GM12878 (cell line): ENCODE measurements around the gene KCNQ1. TPM values are rescaled to one million over a fixed set of nuclear protein-coding genes. Genes with fewer than 3 reads are reported as not detected.

Experiments used
- ATAC-seq: fragments of 200-7000 bp; cut with Tn5 transposase; 3 replicates; pipeline ENCODE4 v1.9.1; 2020; ENCODE audit warnings: mild to moderate bottlenecking, moderate library complexity
- BruUV-seq: library from RNA; stranded (reverse); fragments of 400-500 nt; replicated peaks from 2 replicates; lab custom pipeline; 2021; lab: Mats Ljungman, UMichigan
- CTCF ChIA-PET: fragments of 300-600 bp; sonication (Branson Sonifier 250); formaldehyde crosslinking; extraction: SDS; loops from one replicate; lab custom pipeline; 2021; ENCODE audit warnings: inconsistent platforms; lab: Yijun Ruan, JAX
- POLR2A ChIA-PET: fragments of 350-600 bp; formaldehyde crosslinking; extraction: SDS; loops from one replicate; lab custom pipeline; 2021; ENCODE audit warnings: inconsistent platforms; lab: Charles Lee
- RAD21 ChIA-PET: fragments of 300-600 bp; sonication (Branson Sonifier 250); formaldehyde crosslinking; loops from one replicate; lab custom pipeline; 2023; ENCODE audit warnings: antibody characterized with exemption; ENCODE audit not compliant: unreplicated experiment; lab: Charles Lee
- SMC1A ChIA-PET: fragments of 300-600 bp; sonication (Branson Sonifier 250); formaldehyde crosslinking; loops from one replicate; lab custom pipeline; 2023; ENCODE audit not compliant: unreplicated experiment, uncharacterized antibody; lab: Charles Lee
- DNase-seq: peaks from one replicate; pipeline ENCODE4 v3.0.0-alpha.2; 2011; ENCODE audit warnings: low read depth, low spot score
- FAIRE-seq: peaks from 3 replicates; lab custom pipeline; 2011; peaks lifted over from hg19 to GRCh38; lab: Jason Lieb, UNC
- H2AFZ ChIP-seq: 2 replicates; pipeline ENCODE4 v1.6.0; 2011; ENCODE audit warnings: low read depth, low read length, control low read depth; ENCODE audit not compliant: control insufficient read depth
- H3K27ac ChIP-seq: 2 replicates; pipeline ENCODE4 v1.5.1; 2011; ENCODE audit warnings: control low read depth; ENCODE audit not compliant: control insufficient read depth, insufficient read depth
- H3K27me3 ChIP-seq, 2 experiments: replicated peaks in 1 of 2; 2 replicates each; pipeline versions ENCODE4 v1.6.0 to v1.6.1; 2011; ENCODE audit warnings: low read length in 1 of 2; ENCODE audit not compliant: control insufficient read depth in 2 of 2, insufficient read depth in 2 of 2
- H3K36me3 ChIP-seq, 2 experiments: 2 replicates each; pipeline ENCODE4 v1.5.1; 2011; ENCODE audit warnings: low read length in 1 of 2; ENCODE audit not compliant: control insufficient read depth in 2 of 2, insufficient read depth in 2 of 2
- H3K4me1 ChIP-seq: 2 replicates; pipeline ENCODE4 v1.6.1; 2011; ENCODE audit warnings: mild to moderate bottlenecking, low read length, moderate library complexity, mixed read lengths; ENCODE audit not compliant: control insufficient read depth, insufficient read depth
- H3K4me2 ChIP-seq: 2 replicates; pipeline ENCODE4 v1.6.0; 2011; ENCODE audit warnings: control low read depth; ENCODE audit not compliant: control insufficient read depth, insufficient read depth
- H3K4me3 ChIP-seq: fragments of 200-600 bp; sonication (generic); 2 replicates; pipeline ENCODE4 v1.5.1; 2016
- H3K79me2 ChIP-seq: 2 replicates; pipeline ENCODE4 v1.6.0; 2011; ENCODE audit warnings: low read length; ENCODE audit not compliant: control insufficient read depth, insufficient read depth
- H3K9ac ChIP-seq: 2 replicates; pipeline ENCODE4 v1.8.0; 2011; ENCODE audit warnings: low read length, control low read depth, mixed read lengths; ENCODE audit not compliant: control insufficient read depth, insufficient read depth
- H3K9me3 ChIP-seq: replicated peaks from 3 replicates; pipeline ENCODE4 v1.5.1; 2011; ENCODE audit warnings: mild to moderate bottlenecking, low read length; ENCODE audit not compliant: control insufficient read depth, insufficient read depth
- H4K20me1 ChIP-seq: 2 replicates; pipeline ENCODE4 v1.6.0; 2011; ENCODE audit not compliant: control insufficient read depth, insufficient read depth
- EGR1 ChIP-seq, 2 experiments: IDR thresholded peaks; 1 replicate in 1 of 2; 2 replicates in 1 of 2; pipeline ENCODE4 v1.6.1; 2011 to 2012; ENCODE audit warnings: low read depth in 2 of 2, low read length in 2 of 2, borderline replicate concordance in 1 of 2, mild to moderate bottlenecking in 1 of 2, moderate library complexity in 1 of 2
- ESRRA ChIP-seq: IDR thresholded peaks from 2 replicates; pipeline ENCODE4 v1.6.1; 2012; ENCODE audit warnings: mild to moderate bottlenecking, low read length, improper control_type of control experiment
- FOS ChIP-seq: IDR thresholded peaks from 3 replicates; pipeline ENCODE4 v1.6.1; 2011; ENCODE audit warnings: borderline replicate concordance; ENCODE audit not compliant: insufficient read length; ENCODE audit errors: extremely low read depth
- KDM1A ChIP-seq: fragments of 200-600 bp; sonication (generic); IDR thresholded peaks from 2 replicates; pipeline ENCODE4 v1.6.1; 2016; ENCODE audit warnings: borderline replicate concordance
- WGBS: methylation state at CpG from one replicate; pipeline ENCODE4 v1.1.6; 2016; ENCODE audit warnings: low lambda C conversion rate; ENCODE audit not compliant: insufficient replicate concordance, insufficient coverage; ENCODE audit errors: missing lambda C conversion rate; 5-methylcytosine and 5-hydroxymethylcytosine counted together
- in situ Hi-C: fragments of 300-500 bp; cut with MboI; formaldehyde crosslinking; loops from 9 replicates; pipeline ENCODE4 v1.14.3; 2018; ENCODE audit warnings: mixed read lengths
- intact Hi-C: fragments of 100-400 bp; cut with micrococcal nuclease; formaldehyde crosslinking; loops from one replicate; pipeline ENCODE4 v1.14.2; 2022; ENCODE audit not compliant: unreplicated experiment
- polyA plus RNA-seq, 11 experiments: library from polyadenylated mRNA; depleted of rRNA in 4 of 11; unstranded in 6 of 11; stranded (reverse) in 5 of 11; fragments of >200 nt; fragmentation: Nextera tagmentation in 4 of 11; fragmentation: Illumina TruSeq in 1 of 11; extraction: Ambion mirVana in 4 of 11; extraction: Trizol in 1 of 11; gene quantifications; 1 replicate in 1 of 11; 2 replicates in 10 of 11; pipeline versions ENCODE4 v1.2.1 to v1.2.3, GENCODE V29; 2011 to 2016; ENCODE audit warnings: inconsistent platforms in 2 of 11, missing spikeins in 2 of 11, low read depth in 1 of 11
- total RNA-seq, 4 experiments: library from RNA; depleted of rRNA in 3 of 4; stranded (reverse); fragments of >200 nt in 3 of 4; fragmentation: Illumina TruSeq in 1 of 4; extraction: Trizol in 1 of 4; gene quantifications; 2 replicates each; pipeline versions ENCODE4 v1.2.1 to v1.2.3, GENCODE V29; 2013 to 2021
- TF ChIP-seq, protein P1 (sequence below), 3 experiments: IDR thresholded peaks in 2 of 3; conservative IDR thresholded peaks in 1 of 3; 2 replicates each; pipeline ENCODE4 v1.5.1; 2011; ENCODE audit warnings: low read depth in 3 of 3, low read length in 3 of 3, mild to moderate bottlenecking in 3 of 3, control low read depth in 2 of 3, moderate library complexity in 2 of 3, inconsistent platforms in 1 of 3, mixed read lengths in 1 of 3; ENCODE audit not compliant: control insufficient read depth in 2 of 3, insufficient read depth in 1 of 3; ENCODE audit errors: extremely low read depth in 1 of 3

Gene KCNQ1
- total and polyA plus RNA-seq, 10 of the 15 experiments (the other 5 are each of a cell fraction or from before 2014, with no cell fraction given), result 0.03 to 0.15 (median 0.12) TPM; not detected in 7

DNA sequence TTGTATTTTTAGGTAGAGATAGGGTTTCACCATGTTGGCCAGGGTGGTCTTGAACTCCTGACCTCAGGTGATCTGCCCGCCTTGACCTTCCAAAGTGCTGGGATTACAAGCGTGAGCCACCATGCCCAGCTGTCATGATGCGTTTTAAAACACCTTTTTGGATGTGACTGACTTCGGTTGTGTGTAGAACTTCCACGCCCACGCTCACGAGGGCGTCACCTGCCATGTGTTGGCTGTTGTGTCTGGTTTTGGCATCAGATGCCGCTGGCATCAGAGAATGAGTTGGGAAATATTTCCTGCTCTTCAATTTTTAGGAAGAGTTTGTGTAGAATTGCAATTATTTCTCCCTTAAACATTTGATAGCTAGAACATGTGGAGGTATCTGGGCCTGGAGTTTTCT lies 109.1 kb downstream of the KCNQ1 start:
- Histone ChIP-seq H3K4me2 (no peak overlapping the region), H3K9me3 (no peaks in the 10 kb centered on the region), H3K36me3 (no peaks in the 10 kb centered on the region), H3K9ac (no peak overlapping the region), H3K27ac (no peak overlapping the region), H2AFZ (no peak overlapping the region), H3K4me1 (no peaks in the 10 kb centered on the region), H3K79me2 (no peaks in the 10 kb centered on the region), H4K20me1 (no peaks in the 10 kb centered on the region), H3K27me3 (no peaks in the 10 kb centered on the region; a peak in 2 of 4 replicates), H3K4me3 (no peak overlapping the region)
- TF ChIP-seq ESRRA (no peak), KDM1A (no peak), EGR1 (IDR thresholded peaks at IDR 0.05; ENCODE audit: borderline replicate concordance in 1 of 2, low read depth in 2 of 2, low read length in 2 of 2) (no peak), FOS (no peak)
- TF ChIP-seq, protein P1, sequence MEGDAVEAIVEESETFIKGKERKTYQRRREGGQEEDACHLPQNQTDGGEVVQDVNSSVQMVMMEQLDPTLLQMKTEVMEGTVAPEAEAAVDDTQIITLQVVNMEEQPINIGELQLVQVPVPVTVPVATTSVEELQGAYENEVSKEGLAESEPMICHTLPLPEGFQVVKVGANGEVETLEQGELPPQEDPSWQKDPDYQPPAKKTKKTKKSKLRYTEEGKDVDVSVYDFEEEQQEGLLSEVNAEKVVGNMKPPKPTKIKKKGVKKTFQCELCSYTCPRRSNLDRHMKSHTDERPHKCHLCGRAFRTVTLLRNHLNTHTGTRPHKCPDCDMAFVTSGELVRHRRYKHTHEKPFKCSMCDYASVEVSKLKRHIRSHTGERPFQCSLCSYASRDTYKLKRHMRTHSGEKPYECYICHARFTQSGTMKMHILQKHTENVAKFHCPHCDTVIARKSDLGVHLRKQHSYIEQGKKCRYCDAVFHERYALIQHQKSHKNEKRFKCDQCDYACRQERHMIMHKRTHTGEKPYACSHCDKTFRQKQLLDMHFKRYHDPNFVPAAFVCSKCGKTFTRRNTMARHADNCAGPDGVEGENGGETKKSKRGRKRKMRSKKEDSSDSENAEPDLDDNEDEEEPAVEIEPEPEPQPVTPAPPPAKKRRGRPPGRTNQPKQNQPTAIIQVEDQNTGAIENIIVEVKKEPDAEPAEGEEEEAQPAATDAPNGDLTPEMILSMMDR (IDR thresholded peaks at IDR 0.05 in 2 of 3, conservative IDR thresholded peaks at IDR 0.05 in 1 of 3; ENCODE audit: control insufficient read depth in 2 of 3, extremely low read depth in 1 of 3, insufficient read depth in 1 of 3, low read depth in 3 of 3, low read length in 3 of 3), result no peak
- ATAC-seq (no peak), FAIRE-seq (no peak), DNase-seq (no peak)
- RAD21 ChIA-PET, result no interaction called here
- SMC1A ChIA-PET, result no interaction called here
- in situ Hi-C loops, result no loop called here
- 39% methylated on average over 9 of the region's 9 CpGs for WGBS
- intact Hi-C loops, result no loop called here
- no TSS peak for BruUV-seq
- CTCF ChIA-PET, result interaction anchor here (1.2 kb wide), 1 partner anchor 21 kb away, joined by 3 read pairs; no protein-coding TSS in a partner anchor
- POLR2A ChIA-PET, result no interaction called here
